Small intestine (tissue), 7 donors: ENCODE results near the gene ARHGAP4. TPM values are rescaled to one million over a fixed set of nuclear protein-coding genes. Genes with fewer than 3 reads are reported as not detected.
A peak's percentile ranks its signal among the peaks of the same experiment; 100 is the strongest.

Source experiments
- DNase-seq, 2 donors: peaks; one replicate each; pipeline versions ENCODE4 v3.0.0 to v3.0.0-alpha.2; 2013
- FAIRE-seq: peaks from 2 replicates; lab custom pipeline; 2012; peaks lifted over from hg19 to GRCh38; lab: Jason Lieb, UNC
- H3K27ac ChIP-seq, 3 donors: one replicate each; pipeline ENCODE4 v1.5.1; 2013; ENCODE audit warnings: low read length in 2 of 3, mild to moderate bottlenecking in 2 of 3, control low read depth in 1 of 3, inconsistent platforms in 1 of 3, low read depth in 1 of 3, moderate library complexity in 1 of 3
- H3K27me3 ChIP-seq, 3 donors: one replicate each; pipeline ENCODE4 v1.6.1; 2013; ENCODE audit warnings: low read length in 3 of 3, inconsistent platforms in 1 of 3; ENCODE audit not compliant: control insufficient read depth in 3 of 3, insufficient read depth in 3 of 3
- H3K36me3 ChIP-seq, 3 donors: one replicate each; pipeline ENCODE4 v1.6.1; 2013; ENCODE audit warnings: low read length in 3 of 3, inconsistent platforms in 1 of 3, low read depth in 1 of 3, mild to moderate bottlenecking in 1 of 3, moderate library complexity in 1 of 3; ENCODE audit not compliant: control insufficient read depth in 3 of 3, insufficient read depth in 2 of 3
- H3K4me1 ChIP-seq, 3 donors: one replicate each; pipeline ENCODE4 v1.6.1; 2013; ENCODE audit warnings: low read length in 2 of 3, inconsistent platforms in 1 of 3, low read depth in 1 of 3, mild to moderate bottlenecking in 1 of 3, moderate library complexity in 1 of 3; ENCODE audit not compliant: control insufficient read depth in 3 of 3, insufficient read depth in 2 of 3
- H3K4me3 ChIP-seq, 3 donors: one replicate each; pipeline ENCODE4 v1.5.1; 2013; ENCODE audit warnings: low read length in 3 of 3, control low read depth in 1 of 3, inconsistent platforms in 1 of 3, low read depth in 1 of 3, mild to moderate bottlenecking in 1 of 3, moderate library complexity in 1 of 3
- H3K9me3 ChIP-seq, 2 donors: one replicate each; pipeline ENCODE4 v1.6.1; 2013; ENCODE audit warnings: low read depth in 1 of 2, low read length in 1 of 2; ENCODE audit not compliant: control insufficient read depth in 2 of 2, insufficient read depth in 1 of 2
- WGBS, 3 donors: extraction: QIAGEN DNeasy Blood & Tissue Kit; methylation state at CpG; one replicate each; pipeline ENCODE4 v1.1.7; 2013; 5-methylcytosine and 5-hydroxymethylcytosine counted together
- polyA plus RNA-seq, 4 donors: library from polyadenylated mRNA; stranded (reverse) in 3 of 4; unstranded in 1 of 4; fragments of 200-250 nt in 3 of 4; fragments of 120-200 nt in 1 of 4; gene quantifications; one replicate each; pipeline versions ENCODE4 v1.2.1 to v1.2.3, GENCODE V29; 2013
- donor health status: healthy with polysubstance abuse.
- donor health status: control.
- donor health status: control.
- donor health status: Bipolar disorder and iron deficiency.
- donor health status: healthy.

The ARHGAP4 gene
- polyA plus RNA-seq, 4 donors: 29.8 to 63.0 (median 49.0) TPM

- WGBS, 3 donors: 36 to 54% (median 45%) methylated on average over 6 of the region's 6 CpGs
- FAIRE-seq: no peak
- Histone ChIP-seq H3K27me3 (no peaks in the 10 kb centered on the region), H3K9me3 (no peaks in the 10 kb centered on the region), H3K4me3 (peak overlapping the region in 2 of 3 donors; percentile 46 to 62), H3K36me3 (peaks cover 0 to 47% (median 2%) of the 10 kb centered on the region in 3 donors), H3K4me1 (peaks cover 0 to 39% (median 0%) of the 10 kb centered on the region in 3 donors), H3K27ac (peak overlapping the region in 1 of 3 donors; percentile 72)
- DNase-seq: no peak
These were observed 18.7 kb upstream of the ARHGAP4 start for GRCh38 chrX:153944800-153945150.

GRCh38 chrX:153944140-153944799 is 18.2 kb upstream of the ARHGAP4 start, which contains the start of gene RENBP:
Gene RENBP (minus strand): TSS chrX:153944643. CDS start chrX:153944610, 33 bp downstream.
- peaks cover 0 to 36% (median 0%) of the 10 kb centered on the region in 3 donors for H3K4me1 ChIP-seq
- FAIRE-seq (no peak), DNase-seq (peak in 1 of 2 donors; percentile 67)
- H3K4me3 ChIP-seq: peak within 1 kb of the TSS in 2 of 3 donors; percentile 46 to 62
- peak within 1 kb of the TSS in 1 of 3 donors; percentile 72 for H3K27ac ChIP-seq
- WGBS, 3 donors: 29 to 36% (median 35%) methylated on average over 19 to 31 of the region's 31 CpGs
- no peaks in the 10 kb centered on the region for H3K27me3 ChIP-seq
- peaks cover 0 to 46% (median 0%) of the 10 kb centered on the region in 3 donors for H3K36me3 ChIP-seq
- H3K9me3 ChIP-seq: no peaks in the 10 kb centered on the region

- H3K4me1 ChIP-seq: peaks cover 0 to 29% (median 0%) of the 10 kb centered on the region in 3 donors
- H3K36me3 ChIP-seq: peaks cover 0 to 28% (median 0%) of the 10 kb centered on the region in 3 donors
- no peaks in the 10 kb centered on the region for H3K9me3 ChIP-seq
- WGBS, 3 donors: 35 to 48% (median 45%) methylated on average over 14 to 22 of the region's 23 CpGs
- DNase-seq (peak in 1 of 2 donors; percentile 40), FAIRE-seq (no peak)
- no peaks in the 10 kb centered on the region for H3K27me3 ChIP-seq
- no peak overlapping the region for H3K27ac ChIP-seq
- peak overlapping the region in 1 of 3 donors; percentile 13 for H3K4me3 ChIP-seq
These were observed 15.5 kb upstream of the ARHGAP4 start for GRCh38 chrX:153941336-153942252.

GRCh38 chrX:153939573-153939972 is 13.5 kb upstream of the ARHGAP4 start:
- WGBS, 3 donors: 70 to 94% (median 70%) methylated on average over 4 to 7 of the region's 7 CpGs
- H3K27ac ChIP-seq: no peak overlapping the region
- no peaks in the 10 kb centered on the region for H3K27me3 ChIP-seq
- H3K4me1 ChIP-seq: peaks cover 0 to 19% (median 0%) of the 10 kb centered on the region in 3 donors
- no peaks in the 10 kb centered on the region for H3K9me3 ChIP-seq
- peaks cover 0 to 25% (median 0%) of the 10 kb centered on the region in 3 donors for H3K36me3 ChIP-seq
- no peak overlapping the region for H3K4me3 ChIP-seq
- DNase-seq (no peak), FAIRE-seq (no peak)

- Histone ChIP-seq H3K4me1 (peaks cover 0 to 14% (median 3%) of the 10 kb centered on the region in 3 donors), H3K27me3 (no peaks in the 10 kb centered on the region), H3K9me3 (no peaks in the 10 kb centered on the region), H3K27ac (no peak overlapping the region), H3K36me3 (peaks cover 0 to 22% (median 0%) of the 10 kb centered on the region in 3 donors), H3K4me3 (no peak overlapping the region)
- 72 to 81% (median 77%) methylated on average over 10 of the region's 10 CpGs for WGBS, 3 donors
- FAIRE-seq (no peak), DNase-seq (no peak)
These were observed 12.2 kb upstream of the ARHGAP4 start for GRCh38 chrX:153938226-153938786.

GRCh38 chrX:153937056-153937455 is 11.0 kb upstream of the ARHGAP4 start:
- Histone ChIP-seq H3K36me3 (peaks cover 0 to 22% (median 0%) of the 10 kb centered on the region in 3 donors), H3K4me1 (peaks cover 0 to 5% (median 3%) of the 10 kb centered on the region in 3 donors), H3K9me3 (no peaks in the 10 kb centered on the region), H3K27me3 (no peaks in the 10 kb centered on the region), H3K27ac (no peak overlapping the region), H3K4me3 (no peak overlapping the region)
- no peak for FAIRE-seq
- no peak for DNase-seq
- 86 to 95% (median 94%) methylated on average over 3 of the region's 3 CpGs for WGBS, 3 donors

GRCh38 chrX:153935326-153935851 is 9.3 kb upstream of the ARHGAP4 start:
- peak overlapping the region; percentile 30 to 89 (median 32) for H3K4me3 ChIP-seq
- H3K27me3 ChIP-seq: no peaks in the 10 kb centered on the region
- peaks cover 0 to 39% (median 3%) of the 10 kb centered on the region in 3 donors for H3K36me3 ChIP-seq
- H3K4me1 ChIP-seq: peaks cover 0 to 3% (median 0%) of the 10 kb centered on the region in 3 donors
- no peaks in the 10 kb centered on the region for H3K9me3 ChIP-seq
- FAIRE-seq (no peak), DNase-seq (peak in 1 of 2 donors; percentile 31)
- 3 to 29% (median 11%) methylated on average over 16 to 29 of the region's 32 CpGs for WGBS, 3 donors
- H3K27ac ChIP-seq: no peak overlapping the region
